HUES6 (cell line): Measurements from ENCODE around the gene EVI5.

Source experiments
- H3K27ac ChIP-seq: 2 replicates; pipeline ENCODE4 v1.7.0; 2013; ENCODE audit warnings: low read depth, mild to moderate bottlenecking, low read length, inconsistent platforms
- H3K27me3 ChIP-seq: 2 replicates; pipeline ENCODE4 v1.6.1; 2013; ENCODE audit warnings: low read length; ENCODE audit not compliant: control insufficient read depth, insufficient read depth
- H3K36me3 ChIP-seq: 2 replicates; pipeline ENCODE4 v1.6.1; 2013; ENCODE audit warnings: low read length; ENCODE audit not compliant: control insufficient read depth, insufficient read depth
- H3K4me1 ChIP-seq: 2 replicates; pipeline ENCODE4 v1.6.1; 2013; ENCODE audit warnings: low read length; ENCODE audit not compliant: control insufficient read depth, insufficient read depth
- H3K4me3 ChIP-seq: 2 replicates; pipeline ENCODE4 v1.5.1; 2013; ENCODE audit warnings: low read depth, low read length
- H3K9ac ChIP-seq: one replicate; pipeline ENCODE4 v1.6.1; 2013; ENCODE audit warnings: mild to moderate bottlenecking, low read length
- H3K9me3 ChIP-seq: 2 replicates; pipeline ENCODE4 v1.6.1; 2013; ENCODE audit warnings: low read depth, low read length; ENCODE audit not compliant: control insufficient read depth, insufficient read depth

Gene EVI5

DNA sequence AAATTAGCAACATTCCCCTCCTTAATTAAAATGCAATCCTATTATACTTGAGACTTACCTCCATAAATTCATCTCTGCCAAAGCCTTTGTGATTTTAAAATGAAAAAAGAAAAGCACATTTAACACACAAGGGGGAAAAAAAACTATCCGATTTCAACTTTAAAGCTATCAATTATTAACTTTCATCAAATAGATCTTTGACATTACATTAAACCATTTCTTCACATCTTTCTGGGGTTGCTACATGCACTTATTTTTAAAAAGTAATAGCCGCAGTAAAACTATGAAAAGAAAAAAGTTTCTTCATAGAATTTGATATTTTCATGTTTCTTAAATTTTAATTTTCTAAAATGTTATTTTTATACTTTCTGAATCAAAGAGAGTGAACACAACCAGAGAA lies 71.0 kb downstream of the EVI5 start:
- H3K9me3 ChIP-seq: no peaks in the 10 kb centered on the region
- H3K4me3 ChIP-seq: no peak overlapping the region
- no peak overlapping the region for H3K27ac ChIP-seq
- H3K36me3 ChIP-seq: no peaks in the 10 kb centered on the region
- H3K4me1 ChIP-seq: peaks cover 19% of the 10 kb centered on the region
- no peak overlapping the region for H3K9ac ChIP-seq
- H3K27me3 ChIP-seq: no peaks in the 10 kb centered on the region

DNA sequence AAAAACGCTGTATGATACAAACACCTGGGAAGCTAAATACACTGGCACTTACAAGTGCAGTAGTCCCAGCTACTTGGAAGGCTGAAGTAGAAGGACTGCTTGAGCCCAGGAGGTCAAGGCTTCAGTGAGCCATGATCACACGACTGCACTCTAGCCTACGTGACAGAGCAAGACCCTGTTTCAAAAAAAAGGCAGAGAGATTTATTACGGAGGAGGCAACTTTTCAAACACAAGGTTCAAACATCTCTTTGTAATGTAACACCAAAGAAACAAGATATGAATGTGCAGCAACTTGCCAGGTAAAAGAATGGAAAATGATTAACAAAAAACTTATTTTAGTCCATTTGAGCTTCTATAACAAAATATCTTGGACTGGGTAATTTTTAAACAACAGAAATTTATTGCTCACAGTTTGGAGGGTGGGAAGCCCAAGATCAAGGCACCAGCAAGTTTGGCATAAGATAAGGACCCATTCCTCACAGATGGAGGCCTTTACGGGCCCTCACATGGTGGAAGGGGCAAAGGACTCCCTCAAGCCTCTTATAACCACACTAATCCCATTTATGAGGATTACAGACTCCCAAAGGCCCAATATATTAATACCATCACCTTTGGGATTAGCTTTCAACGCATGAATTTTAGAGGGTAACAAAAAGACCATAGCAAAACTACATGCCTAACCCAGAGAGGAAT lies 73.3 kb downstream of the EVI5 start:
- peaks cover 19% of the 10 kb centered on the region for H3K4me1 ChIP-seq
- H3K36me3 ChIP-seq: no peaks in the 10 kb centered on the region
- H3K9ac ChIP-seq: no peak overlapping the region
- H3K9me3 ChIP-seq: no peaks in the 10 kb centered on the region
- H3K27ac ChIP-seq: no peak overlapping the region
- no peaks in the 10 kb centered on the region for H3K27me3 ChIP-seq
- H3K4me3 ChIP-seq: no peak overlapping the region

DNA sequence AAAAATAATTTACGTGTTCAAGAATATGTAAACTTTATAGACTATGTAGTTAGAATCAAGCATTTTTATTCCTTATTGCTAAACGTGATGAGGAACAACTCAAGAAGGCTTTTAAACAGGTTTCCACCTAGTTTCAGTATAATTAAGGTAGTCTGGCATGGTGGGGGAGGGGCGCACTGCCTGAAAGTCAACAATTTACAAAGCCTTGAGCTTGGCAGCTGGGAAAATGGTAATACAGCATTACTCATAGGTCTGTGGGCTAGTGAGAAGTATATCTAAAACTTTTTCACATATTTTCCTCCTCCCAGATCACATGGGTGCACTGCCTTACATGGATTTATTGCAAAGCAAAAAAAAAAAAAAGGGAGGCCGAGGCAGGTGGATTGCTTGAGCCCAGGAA lies 75.2 kb downstream of the EVI5 start:
- Histone ChIP-seq H3K4me1 (peaks cover 29% of the 10 kb centered on the region), H3K27me3 (no peaks in the 10 kb centered on the region), H3K27ac (no peak overlapping the region), H3K36me3 (no peaks in the 10 kb centered on the region), H3K4me3 (no peak overlapping the region), H3K9ac (no peak overlapping the region), H3K9me3 (no peaks in the 10 kb centered on the region)

DNA sequence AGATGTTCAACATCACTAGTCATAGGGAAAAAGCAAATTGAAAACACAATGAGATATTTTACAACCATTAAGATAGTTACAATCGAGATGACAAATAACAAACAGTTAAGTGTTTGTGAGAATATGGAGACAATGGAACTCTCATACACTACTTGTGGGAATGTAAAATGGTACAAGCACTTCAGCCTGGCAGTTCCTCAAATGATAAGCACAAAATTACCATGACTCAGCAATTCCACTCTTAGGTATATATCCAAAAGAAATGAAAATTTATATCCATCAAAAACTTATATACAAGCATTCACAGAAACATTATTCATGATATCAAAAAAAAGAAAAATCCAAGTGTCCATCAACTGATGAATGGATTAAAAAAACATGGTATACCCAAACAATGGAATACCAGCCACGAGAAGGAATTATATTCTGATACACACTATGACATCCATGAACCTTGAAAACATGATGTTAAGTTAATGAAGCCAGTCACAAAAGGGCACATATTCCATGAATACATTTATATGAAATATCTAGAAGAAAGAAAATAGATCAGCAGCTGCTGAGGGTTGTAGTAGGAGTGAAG lies 76.4 kb downstream of the EVI5 start:
- H3K4me3 ChIP-seq: no peak overlapping the region
- no peak overlapping the region for H3K27ac ChIP-seq
- H3K4me1 ChIP-seq: peaks cover 29% of the 10 kb centered on the region
- no peak overlapping the region for H3K9ac ChIP-seq
- no peaks in the 10 kb centered on the region for H3K27me3 ChIP-seq
- no peaks in the 10 kb centered on the region for H3K9me3 ChIP-seq
- H3K36me3 ChIP-seq: no peaks in the 10 kb centered on the region

DNA sequence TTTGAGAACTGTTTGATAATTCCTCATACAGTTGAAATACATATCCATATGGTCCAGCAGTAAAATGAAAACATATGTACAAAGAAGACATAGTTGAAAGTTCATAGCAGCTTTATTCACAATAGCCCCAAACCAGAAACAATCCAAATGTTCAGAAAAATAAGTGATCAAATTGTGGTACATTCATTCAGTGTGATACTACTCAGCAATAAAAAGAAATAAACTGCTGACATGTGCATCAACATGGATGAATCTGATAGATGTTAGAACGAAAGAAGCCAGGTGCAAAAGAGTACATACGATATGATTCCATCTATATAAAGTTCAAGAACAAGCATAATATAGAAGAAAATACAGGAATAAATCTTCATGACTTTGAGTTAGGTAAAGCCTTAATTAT lies 77.2 kb downstream of the EVI5 start:
- Histone ChIP-seq H3K9ac (no peak overlapping the region), H3K9me3 (no peaks in the 10 kb centered on the region), H3K27me3 (no peaks in the 10 kb centered on the region), H3K36me3 (no peaks in the 10 kb centered on the region), H3K27ac (no peak overlapping the region), H3K4me3 (no peak overlapping the region), H3K4me1 (peaks cover 29% of the 10 kb centered on the region)

DNA sequence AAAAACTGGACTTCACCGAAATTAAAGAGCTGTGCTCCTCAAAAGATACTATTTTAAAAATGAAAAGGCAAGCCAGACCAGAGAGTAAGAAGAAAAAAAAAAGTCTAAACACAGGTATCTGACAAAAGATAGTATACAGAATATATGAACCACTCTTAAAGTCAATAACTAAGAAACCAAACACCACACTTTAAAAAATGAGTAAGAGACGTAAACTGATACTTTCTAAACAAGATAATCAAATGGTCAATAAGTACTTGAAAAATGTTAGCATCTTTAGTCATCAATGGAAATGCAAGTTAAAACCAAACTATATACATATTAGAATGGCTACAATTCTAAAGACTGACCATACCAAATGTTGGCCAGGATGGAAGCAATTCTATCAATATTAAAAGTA lies 77.6 kb downstream of the EVI5 start:
- no peak overlapping the region for H3K4me3 ChIP-seq
- peaks cover 29% of the 10 kb centered on the region for H3K4me1 ChIP-seq
- H3K9ac ChIP-seq: no peak overlapping the region
- H3K27ac ChIP-seq: no peak overlapping the region
- H3K27me3 ChIP-seq: no peaks in the 10 kb centered on the region
- no peaks in the 10 kb centered on the region for H3K36me3 ChIP-seq
- H3K9me3 ChIP-seq: no peaks in the 10 kb centered on the region

DNA sequence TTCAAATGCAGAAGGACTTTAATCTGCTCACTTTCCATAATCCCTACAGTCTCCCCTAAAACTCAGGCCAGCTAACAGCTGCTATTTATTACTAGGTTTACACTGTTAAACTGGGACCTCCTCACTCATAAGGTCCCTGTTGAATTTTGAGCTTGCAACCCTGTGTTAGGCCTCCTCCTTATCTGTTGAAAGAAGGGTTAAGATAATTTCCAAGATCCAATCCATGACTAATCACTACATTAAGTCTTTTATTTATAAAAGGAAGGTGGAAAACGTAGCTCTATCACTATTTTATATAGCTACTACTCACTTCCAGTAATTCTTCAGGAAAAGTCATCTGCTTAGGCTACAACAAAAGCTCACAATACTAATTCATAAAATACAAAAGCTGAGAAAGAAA lies 79.5 kb downstream of the EVI5 start:
- Histone ChIP-seq H3K9me3 (no peaks in the 10 kb centered on the region), H3K9ac (no peak overlapping the region), H3K36me3 (no peaks in the 10 kb centered on the region), H3K27ac (no peak overlapping the region), H3K27me3 (no peaks in the 10 kb centered on the region), H3K4me1 (peaks cover 21% of the 10 kb centered on the region), H3K4me3 (no peak overlapping the region)

DNA sequence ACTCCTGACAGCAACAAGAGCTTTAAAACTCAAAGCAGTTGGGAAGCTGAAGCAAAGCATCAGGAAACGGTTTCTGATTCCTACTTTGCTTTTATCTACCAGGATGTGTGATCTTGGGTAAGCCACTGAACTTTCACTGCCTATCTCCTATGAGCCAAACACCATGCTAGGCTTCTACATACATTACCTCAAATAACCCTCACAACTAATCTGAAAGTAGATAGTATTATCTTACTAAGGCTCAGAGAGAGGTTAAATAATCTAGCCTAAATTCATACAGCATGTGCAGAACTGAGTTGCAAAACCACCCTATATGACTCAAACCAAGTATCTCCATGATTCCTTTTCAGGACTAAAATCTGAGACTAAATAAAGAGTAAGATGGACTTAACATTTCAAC lies 83.8 kb downstream of the EVI5 start:
- Histone ChIP-seq H3K36me3 (0 out of 2 replicates have a peak, but pooled peaks cover 4% of the 10 kb centered on the region), H3K9me3 (no peaks in the 10 kb centered on the region), H3K9ac (no peak overlapping the region), H3K4me1 (peaks cover 9% of the 10 kb centered on the region; the same call in 1 of the 2 replicates), H3K4me3 (no peak overlapping the region), H3K27me3 (no peaks in the 10 kb centered on the region), H3K27ac (no peak overlapping the region)

DNA sequence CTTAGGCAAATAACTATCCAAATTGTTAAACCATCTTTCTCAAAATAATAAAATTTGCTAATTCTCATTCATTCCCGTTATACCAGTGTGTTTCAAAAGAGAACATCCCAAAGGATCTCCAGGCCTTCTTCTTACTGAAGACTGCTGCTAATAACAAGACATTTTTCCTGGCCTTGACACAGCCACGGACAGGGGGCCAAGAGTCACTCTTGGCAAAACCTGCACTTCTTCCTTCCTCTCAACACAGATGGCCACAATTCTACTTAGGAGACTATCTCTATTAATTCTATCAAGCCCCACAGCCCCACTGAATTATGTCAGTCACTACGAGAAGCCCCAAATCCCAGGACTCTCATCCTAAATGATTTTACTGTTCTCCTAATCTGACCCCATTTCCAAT lies 86.0 kb downstream of the EVI5 start:
- no peaks in the 10 kb centered on the region for H3K4me1 ChIP-seq
- peaks cover 16% of the 10 kb centered on the region for H3K36me3 ChIP-seq
- H3K9me3 ChIP-seq: no peaks in the 10 kb centered on the region

DNA sequence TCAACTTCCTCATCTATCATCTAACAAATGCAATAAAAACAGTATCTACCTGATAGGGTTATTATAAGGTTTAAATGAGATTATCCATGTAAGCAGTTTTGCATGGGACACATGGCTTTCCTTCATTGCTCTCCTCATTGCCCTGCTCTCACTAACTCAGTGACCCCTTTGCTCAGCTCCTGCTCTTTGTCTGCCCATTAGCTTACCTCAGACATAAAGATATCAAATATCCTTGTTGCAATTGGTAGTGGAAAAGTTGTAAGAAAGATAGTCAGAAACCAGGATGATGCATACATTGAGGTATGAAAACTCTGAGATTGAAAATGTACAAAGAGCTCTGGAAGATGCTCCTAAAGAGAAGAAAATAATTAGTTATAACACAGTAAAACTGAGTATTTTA lies 89.8 kb downstream of the EVI5 start:
- H3K4me1 ChIP-seq: no peaks in the 10 kb centered on the region
- H3K9me3 ChIP-seq: no peaks in the 10 kb centered on the region
- no peaks in the 10 kb centered on the region for H3K27me3 ChIP-seq
- H3K27ac ChIP-seq: no peak overlapping the region
- H3K4me3 ChIP-seq: no peak overlapping the region
- peaks cover 19% of the 10 kb centered on the region for H3K36me3 ChIP-seq
- H3K9ac ChIP-seq: no peak overlapping the region

More for the DNA sequence above, 86.0 kb downstream of the EVI5 start:
- no peak overlapping the region for H3K4me3 ChIP-seq
- no peak overlapping the region for H3K27ac ChIP-seq
- no peaks in the 10 kb centered on the region for H3K27me3 ChIP-seq
- H3K9ac ChIP-seq: no peak overlapping the region

DNA sequence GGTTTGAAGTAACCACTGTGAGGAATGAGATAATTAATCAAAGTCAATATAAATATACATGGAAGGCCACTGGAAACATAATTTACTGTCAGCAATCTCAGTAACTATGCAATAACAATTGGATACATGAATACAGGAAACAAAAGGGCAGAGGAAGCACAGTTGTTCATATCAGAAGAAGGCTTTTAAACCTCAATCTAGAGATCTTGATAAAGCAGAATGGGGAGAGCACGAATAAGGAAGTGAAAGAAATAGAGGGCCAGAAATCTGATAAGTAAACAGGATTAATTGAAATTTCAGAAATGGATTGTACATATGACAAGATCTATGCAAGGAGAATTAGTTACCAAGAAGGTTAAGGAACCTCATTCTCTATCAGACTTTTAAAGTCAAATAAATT lies 93.0 kb downstream of the EVI5 start:
- H3K27ac ChIP-seq: no peak overlapping the region
- no peak overlapping the region for H3K4me3 ChIP-seq
- H3K36me3 ChIP-seq: peaks cover 17% of the 10 kb centered on the region
- no peak overlapping the region for H3K9ac ChIP-seq
- no peaks in the 10 kb centered on the region for H3K27me3 ChIP-seq
- no peaks in the 10 kb centered on the region for H3K4me1 ChIP-seq
- H3K9me3 ChIP-seq: no peaks in the 10 kb centered on the region
